GM19239 (cell line): ENCODE measurements around the gene DYSF.

Experiments
- DNase-seq: peaks from one replicate; pipeline ENCODE4 v3.0.0; 2011; ENCODE audit warnings: low spot score; ENCODE audit not compliant: insufficient read length
- FAIRE-seq: peaks from 2 replicates; lab custom pipeline; 2011; peaks lifted over from hg19 to GRCh38; lab: Jason Lieb, UNC

The DYSF gene

GRCh38 chr2:71521436-71521950, 68.1 kb downstream of the DYSF start:
- no peak for FAIRE-seq
- no peak for DNase-seq

DNA sequence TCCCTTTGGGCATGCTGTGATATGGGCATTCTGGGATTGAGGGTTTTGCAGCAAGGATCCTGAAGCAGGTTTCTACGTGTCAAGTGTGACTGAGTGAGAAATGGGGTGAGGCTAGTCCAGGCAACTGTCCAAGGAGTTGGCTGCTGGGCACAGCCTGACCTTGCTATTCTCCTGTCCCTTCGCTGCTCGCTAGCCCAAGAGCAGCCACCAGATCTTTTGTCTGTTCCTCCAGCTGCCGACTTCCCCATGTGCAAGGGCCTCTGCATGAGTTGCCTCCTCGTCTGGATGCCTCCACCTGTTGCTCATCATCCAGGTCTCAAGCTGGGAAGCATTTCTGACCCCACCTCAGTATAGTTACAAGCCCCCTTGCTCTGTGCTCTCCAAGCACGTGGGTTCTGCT, 71.1 kb downstream of the DYSF start:
- FAIRE-seq (no peak), DNase-seq (no peak)

GRCh38 chr2:71526141-71526540, 72.8 kb downstream of the DYSF start:
- DNase-seq: no peak
- FAIRE-seq: no peak

GRCh38 chr2:71526975-71527374, 73.6 kb downstream of the DYSF start:
- DNase-seq (no peak), FAIRE-seq (no peak)

DNA sequence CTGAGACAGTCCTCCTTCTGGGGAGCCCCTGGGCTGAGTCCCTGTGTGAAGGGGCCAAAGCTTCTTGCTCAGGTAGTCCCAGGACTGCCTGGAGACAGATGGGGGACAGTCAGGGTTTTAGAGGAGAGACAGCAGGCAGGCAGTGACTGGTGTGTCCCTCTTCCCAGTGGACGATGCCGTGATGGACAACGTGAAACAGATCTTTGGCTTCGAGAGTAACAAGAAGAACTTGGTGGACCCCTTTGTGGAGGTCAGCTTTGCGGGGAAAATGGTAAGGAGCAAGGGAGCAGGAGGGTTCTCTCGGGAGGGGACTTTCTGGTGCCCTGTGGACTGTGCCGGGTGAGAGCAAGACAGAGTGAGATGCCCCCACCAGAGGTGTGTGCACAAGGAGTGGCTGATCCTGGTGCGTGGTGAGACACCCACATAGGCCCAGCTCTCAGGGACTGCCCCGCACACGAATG, 74.8 kb downstream of the DYSF start:
- DNase-seq (no peak), FAIRE-seq (no peak)

DNA sequence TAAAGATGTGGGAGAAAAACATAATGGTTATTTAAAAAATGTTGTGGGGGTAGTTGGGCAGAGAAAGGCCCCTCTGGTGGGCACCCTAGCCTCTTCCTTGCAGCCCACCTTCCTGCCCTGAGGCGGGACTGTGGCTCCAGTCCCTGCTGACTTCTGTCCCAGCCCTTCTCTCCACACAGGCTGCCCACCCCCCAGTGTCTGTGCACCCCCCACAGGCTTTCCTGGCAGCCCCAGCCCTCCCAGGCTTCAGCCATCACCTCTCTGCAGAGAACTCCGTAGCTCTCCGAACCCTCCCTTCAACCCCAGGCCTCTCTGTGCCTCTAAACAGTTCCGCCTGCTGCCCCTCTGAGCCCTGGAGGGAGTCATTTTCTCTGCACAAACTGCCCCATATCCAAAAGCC, 75.4 kb downstream of the DYSF start:
- DNase-seq (no peak), FAIRE-seq (no peak)

DNA sequence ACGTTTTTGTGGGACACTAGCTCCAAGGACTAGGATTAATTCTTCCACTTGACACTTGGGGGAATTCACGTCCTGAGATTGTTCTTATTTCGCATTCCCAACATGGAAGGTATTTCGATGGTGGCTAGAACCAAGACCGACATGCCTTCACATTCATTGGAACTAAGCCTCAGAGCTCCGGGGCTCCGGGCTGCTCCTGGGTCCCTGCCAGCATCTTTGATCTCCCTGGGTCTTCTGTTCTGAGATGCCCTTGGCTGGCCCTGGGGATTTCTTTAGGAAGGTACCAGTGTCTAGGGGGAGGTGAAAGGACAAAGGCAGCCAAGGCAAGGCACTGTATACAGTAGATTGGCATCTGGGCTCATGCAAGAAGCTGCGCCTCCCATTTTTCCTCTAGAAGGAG, 76.8 kb downstream of the DYSF start:
- FAIRE-seq (no peak), DNase-seq (no peak)

GRCh38 chr2:71530641-71531332, 77.4 kb downstream of the DYSF start:
- DNase-seq: peak; percentile 57
- FAIRE-seq: peak; percentile 77

GRCh38 chr2:71531522-71532047, 78.2 kb downstream of the DYSF start:
- DNase-seq (no peak), FAIRE-seq (no peak)

GRCh38 chr2:71532327-71532726, 79.0 kb downstream of the DYSF start:
- DNase-seq (no peak), FAIRE-seq (no peak)

- no peak for FAIRE-seq
Observed at GRCh38 chr2:71534201-71534600, 80.8 kb downstream of the DYSF start.

DNA sequence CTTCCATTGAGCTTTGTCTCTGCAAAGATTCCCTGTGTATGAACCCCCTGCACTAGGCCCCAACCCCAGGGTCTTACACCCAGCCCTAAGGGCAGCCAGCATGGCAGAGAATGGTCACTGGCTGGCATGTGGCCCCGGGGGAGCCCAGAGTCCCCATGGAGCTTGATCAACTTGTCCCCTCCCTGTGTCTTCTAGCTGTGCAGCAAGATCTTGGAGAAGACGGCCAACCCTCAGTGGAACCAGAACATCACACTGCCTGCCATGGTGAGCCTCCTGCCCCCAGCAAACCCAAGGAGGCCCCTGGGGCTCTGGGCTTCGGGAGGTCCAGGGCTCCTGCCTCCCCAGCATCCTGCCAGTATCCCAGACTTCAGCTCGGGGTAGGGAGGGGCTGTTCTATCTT, 81.5 kb downstream of the DYSF start:
- no peak for DNase-seq
- no peak for FAIRE-seq

More at GRCh38 chr2:71534201-71534600, 80.8 kb downstream of the DYSF start:
- no peak for DNase-seq

- DNase-seq: no peak
Observed at GRCh38 chr2:71535526-71535925, 82.2 kb downstream of the DYSF start.

GRCh38 chr2:71536226-71536671, 82.9 kb downstream of the DYSF start:
- no peak for FAIRE-seq
- no peak for DNase-seq

More at GRCh38 chr2:71535526-71535925, 82.2 kb downstream of the DYSF start:
- no peak for FAIRE-seq

DNA sequence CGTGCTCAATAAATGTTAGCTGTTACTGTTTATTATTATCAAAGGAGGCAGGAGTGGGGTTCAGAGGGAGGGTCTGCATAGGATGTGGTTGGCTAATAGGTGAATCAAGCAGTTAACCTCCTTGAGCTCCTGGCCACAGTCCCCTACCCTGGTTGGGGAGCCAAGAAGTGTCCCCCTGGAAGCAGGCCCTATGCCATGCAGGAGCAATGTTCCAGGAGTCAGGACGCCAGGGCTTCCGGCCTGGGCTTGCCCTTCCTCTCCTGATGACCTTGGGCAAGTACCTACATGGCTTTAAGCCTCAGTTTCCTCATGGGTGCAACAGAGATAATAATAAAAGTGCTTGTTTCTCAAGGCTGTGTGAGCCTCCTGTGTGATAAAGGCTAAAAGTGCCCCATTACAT, 84.9 kb downstream of the DYSF start:
- FAIRE-seq (no peak), DNase-seq (no peak)

DNA sequence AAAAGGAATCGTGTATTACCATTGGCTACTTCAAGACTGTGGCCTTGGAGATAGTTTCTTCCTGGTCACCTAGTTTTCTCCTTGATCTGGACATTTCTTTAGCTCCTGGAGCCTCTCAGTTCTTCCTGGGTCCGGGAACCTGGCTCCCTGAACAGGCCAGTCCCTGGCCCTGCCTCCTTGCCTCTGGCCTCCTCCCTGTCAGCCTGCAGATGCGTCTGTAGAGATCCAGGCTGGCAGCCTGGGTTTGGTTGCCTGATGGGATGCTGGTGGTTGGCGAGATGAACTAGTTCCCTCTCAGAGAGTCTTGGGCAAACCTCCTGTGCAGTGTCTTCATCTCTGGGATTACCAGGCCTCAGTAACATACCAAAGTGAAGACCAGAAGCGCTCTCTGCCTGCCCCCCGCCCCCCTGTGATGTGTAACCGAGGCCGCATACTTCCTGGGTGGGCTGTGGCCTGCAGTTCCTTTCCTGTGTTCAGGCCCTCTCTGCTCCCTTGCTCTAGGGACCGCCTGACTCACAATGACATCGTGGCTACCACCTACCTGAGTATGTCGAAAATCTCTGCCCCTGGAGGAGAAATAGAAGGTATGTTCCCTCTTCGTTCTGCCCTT, 85.4 kb downstream of the DYSF start:
- FAIRE-seq (no peak), DNase-seq (no peak)

GRCh38 chr2:71540818-71541217, 87.5 kb downstream of the DYSF start:
- no peak for DNase-seq
- no peak for FAIRE-seq

GRCh38 chr2:71544919-71545571, 91.7 kb downstream of the DYSF start:
- no peak for DNase-seq
- FAIRE-seq: no peak

DNA sequence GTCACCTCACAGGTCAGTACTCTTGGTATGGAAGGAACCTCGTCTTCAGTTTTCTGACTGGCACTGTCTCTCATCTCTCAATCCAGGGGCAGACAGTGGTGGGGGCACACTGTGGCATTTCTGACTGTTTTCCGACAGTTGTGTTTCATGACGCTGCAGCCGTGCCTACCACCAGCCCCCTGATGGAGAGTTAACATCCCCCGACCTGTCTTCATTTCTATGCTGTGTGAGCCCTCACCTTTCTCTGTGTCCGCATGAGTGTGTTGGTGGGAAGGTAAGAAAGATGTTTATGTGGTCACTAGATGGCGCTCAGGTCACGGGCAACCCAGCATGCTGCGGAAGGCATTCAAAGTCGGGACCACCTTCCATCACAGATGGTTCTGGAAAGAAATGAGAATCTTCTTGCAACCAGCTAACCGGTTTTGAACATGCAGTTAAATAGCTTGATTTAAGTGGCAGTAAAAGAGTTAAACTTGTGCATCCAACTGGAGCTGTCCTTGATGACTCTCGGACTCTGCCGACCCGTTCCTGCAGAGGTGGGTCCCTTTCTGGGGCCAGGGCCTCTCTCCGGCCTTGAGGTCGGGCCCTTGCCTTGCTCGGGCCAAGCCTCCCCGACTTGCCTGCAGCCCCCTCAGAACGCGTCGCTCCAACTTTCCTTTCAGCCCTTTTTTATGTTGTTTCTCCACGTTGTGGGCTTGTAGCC, 92.4 kb downstream of the DYSF start:
- FAIRE-seq (peak; percentile 93), DNase-seq (peak; percentile 71)

DNA sequence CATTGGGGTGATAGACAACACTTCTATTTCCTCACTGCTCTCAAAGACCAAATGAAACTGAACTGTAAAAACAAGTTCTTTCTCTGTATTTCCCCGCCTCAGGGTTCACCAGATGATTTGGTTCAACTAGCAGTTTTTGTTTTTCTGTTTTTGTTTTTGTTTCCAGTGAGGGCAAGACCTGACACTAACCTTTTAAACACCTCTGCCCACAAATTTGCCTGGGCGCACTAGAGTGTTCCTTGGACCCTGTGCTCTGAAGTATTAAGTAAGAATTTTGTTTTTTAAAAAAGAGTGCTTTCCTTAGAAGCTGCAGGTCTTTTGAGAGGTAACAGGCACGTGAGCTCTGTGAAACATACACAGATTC, 92.9 kb downstream of the DYSF start:
- FAIRE-seq (no peak), DNase-seq (no peak)
